CD4-positive, alpha-beta T cell treated with Interleukin-4 for 1 hour (primary cell): ENCODE results near the gene MAGI1.
"Not testable (repeated sequence)": the region's sequence is repeated elsewhere in the genome, so short reads cannot be mapped to it uniquely, and the experiment has no call there.

Experiments
- DNase-seq, 2 donors: peaks; one replicate each; pipeline ENCODE4 v3.0.0-alpha.2; 2020 to 2022

The MAGI1 gene

GRCh38 chr3:65650247-65650646, 388.5 kb downstream of the MAGI1 start:
- DNase-seq = no peak

- no peak for DNase-seq
Observed at GRCh38 chr3:65647369-65647768, 391.3 kb downstream of the MAGI1 start.

GRCh38 chr3:65642883-65643282, 395.8 kb downstream of the MAGI1 start:
- DNase-seq = no peak

GRCh38 chr3:65641777-65642176, 396.9 kb downstream of the MAGI1 start:
- DNase-seq = no peak

- no peak for DNase-seq
Observed at GRCh38 chr3:65641045-65641444, 397.7 kb downstream of the MAGI1 start.

GRCh38 chr3:65639444-65639843, 399.3 kb downstream of the MAGI1 start:
- no peak for DNase-seq

GRCh38 chr3:65638301-65638700, 400.4 kb downstream of the MAGI1 start:
- DNase-seq = no peak

- DNase-seq = no peak
Observed at GRCh38 chr3:65636326-65636725, 402.4 kb downstream of the MAGI1 start.

GRCh38 chr3:65635657-65636056, 403.1 kb downstream of the MAGI1 start:
- no peak for DNase-seq

- no peak for DNase-seq
Observed at GRCh38 chr3:65633018-65633638, 405.6 kb downstream of the MAGI1 start.

- DNase-seq = no peak
Observed at GRCh38 chr3:65632414-65632813, 406.3 kb downstream of the MAGI1 start.

GRCh38 chr3:65628978-65629377, 409.7 kb downstream of the MAGI1 start:
- no peak for DNase-seq

- DNase-seq = no peak
Observed at GRCh38 chr3:65627062-65627461, 411.7 kb downstream of the MAGI1 start.

GRCh38 chr3:65625305-65625704, 413.4 kb downstream of the MAGI1 start:
- no peak for DNase-seq

- DNase-seq = no peak
Observed at GRCh38 chr3:65623362-65623761, 415.4 kb downstream of the MAGI1 start.

GRCh38 chr3:65619888-65620287, 418.8 kb downstream of the MAGI1 start:
- DNase-seq = no peak

GRCh38 chr3:65619451-65619881, 419.3 kb downstream of the MAGI1 start:
- no peak for DNase-seq

GRCh38 chr3:65618599-65618998, 420.1 kb downstream of the MAGI1 start:
- DNase-seq = no peak

- no peak for DNase-seq
Observed at GRCh38 chr3:65617787-65618186, 420.9 kb downstream of the MAGI1 start.

- no peak for DNase-seq
Observed at GRCh38 chr3:65617209-65617608, 421.5 kb downstream of the MAGI1 start.

GRCh38 chr3:65616563-65616962, 422.2 kb downstream of the MAGI1 start:
- DNase-seq = no peak

- no peak for DNase-seq
Observed at GRCh38 chr3:65615329-65615728, 423.4 kb downstream of the MAGI1 start.

- no peak for DNase-seq
Observed at GRCh38 chr3:65614585-65614984, 424.1 kb downstream of the MAGI1 start.

GRCh38 chr3:65607965-65608460, 430.7 kb downstream of the MAGI1 start:
- not testable (repeated sequence) for DNase-seq

GRCh38 chr3:65607101-65607500, 431.6 kb downstream of the MAGI1 start:
- no peak for DNase-seq
